Measurements from ENCODE around the gene EEFSEC. TPM values are rescaled to one million over a fixed set of nuclear protein-coding genes. Genes with fewer than 3 reads are reported as not detected.

EEFSEC gene
- total RNA-seq, 1 experiment from 2014 or later: 9.5 TPM

DNA sequence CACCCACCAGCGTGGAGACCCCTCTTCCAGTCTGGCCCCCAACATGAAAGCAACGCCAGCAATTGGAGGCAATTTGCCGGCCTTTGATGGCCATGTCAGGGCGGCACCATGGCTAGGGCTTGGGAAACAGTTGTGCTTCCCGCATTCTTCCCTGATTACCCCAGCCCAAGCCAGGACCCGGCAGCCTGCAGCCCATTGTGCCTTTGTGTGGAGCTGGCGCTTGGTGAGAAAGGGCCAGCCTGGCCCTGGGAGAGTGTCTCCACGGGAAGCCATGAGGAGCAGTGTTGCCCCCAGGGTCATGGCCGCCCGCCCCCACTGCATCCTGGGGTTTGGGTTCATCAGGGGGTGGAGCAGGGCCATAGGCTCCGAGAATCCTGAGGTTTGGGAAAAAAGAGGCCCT, 247.4 kb downstream of the EEFSEC start:
- DNase-seq: no peak
- WGBS (ENCODE audit: extremely low coverage, insufficient read length, low lambda C conversion rate): no CpG with 5 or more reads among the region's 11 CpGs
- Mint-ChIP-seq H3K27me3 (ENCODE audit: low read depth) (no peaks in the 10 kb centered on the region), H3K36me3 (ENCODE audit: insufficient read depth in 1 of 3, low read depth in 3 of 3) (no peaks in the 10 kb centered on the region), H3K4me3 (no peak overlapping the region), H3K4me1 (peaks cover 28 to 48% of the 10 kb centered on the region in 2 experiments), H3K9me3 (no peaks in the 10 kb centered on the region), H3K27ac (peak overlapping the region in 1 of 3 experiments; percentile 20; a peak in 1 of 7 replicates)
- H3K23me2 ChIP-seq (ENCODE audit: insufficient read length, low read depth, low read length, poor library complexity, severe bottlenecking): no peaks in the 10 kb centered on the region
- H3K4me1 ChIP-seq (ENCODE audit: insufficient read depth, low read length): no peaks in the 10 kb centered on the region; the same call in 1 of the 2 replicates
- no peak overlapping the region for H2AK5ac ChIP-seq (ENCODE audit: insufficient read length, low read length)
- H4K20me1 ChIP-seq (ENCODE audit: control insufficient read depth, insufficient read depth, insufficient read length): no peaks in the 10 kb centered on the region
- H2BK12ac ChIP-seq (ENCODE audit: insufficient read length, low read depth, low read length): no peak overlapping the region
- no peak overlapping the region for H3K27ac ChIP-seq (ENCODE audit: insufficient read length, low read depth, low read length)
- H4K8ac ChIP-seq (replicated peaks; ENCODE audit: insufficient read length, low read depth, low read length): no peak overlapping the region
- H3K4me2 ChIP-seq (ENCODE audit: insufficient read depth, insufficient read length, low read length): no peak overlapping the region
- no peak overlapping the region for H2BK15ac ChIP-seq (ENCODE audit: low read depth, low read length)
- H3K14ac ChIP-seq (ENCODE audit: insufficient read depth, low read length): no peak overlapping the region; the same call in 1 of the 2 replicates
- H2BK20ac ChIP-seq (ENCODE audit: low read depth, low read length, poor library complexity, severe bottlenecking): no peak overlapping the region
- no peak overlapping the region for H3K23ac ChIP-seq (ENCODE audit: insufficient read length, low read depth, low read length)
- no peak overlapping the region for H3K56ac ChIP-seq (ENCODE audit: insufficient read length, low read depth, low read length)
- H3K18ac ChIP-seq (ENCODE audit: insufficient read length, low read depth, low read length): peak overlapping the region; percentile 14
- no peak overlapping the region for H4K5ac ChIP-seq (ENCODE audit: insufficient read length, low read depth, low read length)
- TF ChIP-seq CTCF (conservative IDR thresholded peaks at IDR 0.05): no peak
- H2AFZ ChIP-seq (ENCODE audit: low read length): no peak overlapping the region
- no peaks in the 10 kb centered on the region for H3K79me1 ChIP-seq (ENCODE audit: insufficient read depth, low read depth, low read length, poor library complexity, severe bottlenecking)
- H3K9ac ChIP-seq (ENCODE audit: extremely low read depth, insufficient read length, low read length): no peak overlapping the region
- H3K27me3 ChIP-seq (ENCODE audit: insufficient read depth, low read length): no peaks in the 10 kb centered on the region
- H2BK5ac ChIP-seq (ENCODE audit: insufficient read length, low read length): no peak overlapping the region
- no peak overlapping the region for H2BK120ac ChIP-seq (ENCODE audit: low read depth, low read length, poor library complexity, severe bottlenecking)
- H3K9me3 ChIP-seq (ENCODE audit: control insufficient read depth, low read depth, low read length): no peaks in the 10 kb centered on the region
- no peak overlapping the region for H3K4ac ChIP-seq (ENCODE audit: low read depth, low read length)
- H3T11ph ChIP-seq (ENCODE audit: low read length): no peak overlapping the region
- no peaks in the 10 kb centered on the region for H3K79me2 ChIP-seq (ENCODE audit: insufficient read depth, low read length)
- H4K91ac ChIP-seq (ENCODE audit: insufficient read length, low read depth, low read length): no peak overlapping the region
